Measurements from ENCODE around the gene ABI1.

DNA sequence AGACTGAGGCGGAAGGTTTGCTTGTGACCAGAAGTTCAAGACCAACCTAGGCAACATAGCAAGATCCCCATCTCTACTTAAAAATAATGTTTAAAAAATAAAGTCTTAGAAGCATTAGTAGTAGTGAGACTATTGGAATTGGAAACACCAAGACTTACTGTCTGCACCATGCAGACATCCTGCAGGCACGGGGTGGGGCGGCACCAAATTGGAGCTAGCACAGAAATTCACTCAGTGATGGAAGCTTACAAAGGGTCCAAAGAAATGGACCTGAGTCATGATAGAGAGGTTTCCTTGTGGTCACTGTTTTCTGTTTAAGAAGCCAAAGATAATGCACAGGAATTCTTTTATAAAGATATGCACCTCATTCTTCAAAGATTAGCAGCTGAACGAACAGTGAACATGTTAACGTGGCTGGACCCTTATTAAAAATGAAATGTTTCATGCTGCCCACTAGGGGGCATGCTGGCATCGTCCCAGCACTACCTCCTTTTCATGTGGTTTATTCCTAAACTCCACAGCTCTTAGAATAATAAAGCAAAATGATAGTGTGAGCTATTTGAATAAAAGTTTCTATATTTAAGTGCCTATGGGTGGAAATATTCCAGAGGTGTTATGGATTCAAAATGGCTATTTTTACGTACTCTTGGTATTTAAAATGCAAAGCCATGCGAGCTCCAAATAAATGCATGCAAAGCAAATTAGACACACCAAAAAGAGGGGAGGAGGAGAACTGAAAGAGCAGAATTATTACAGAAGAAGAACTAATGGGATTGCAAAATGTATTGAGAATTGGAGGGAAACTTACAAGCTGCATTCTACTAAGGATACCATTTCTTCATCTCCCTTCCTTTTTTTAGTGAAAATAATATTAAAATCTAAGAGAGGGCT is 134.7 kb downstream of the ABI1 start:
- TF ChIP-seq RFX5 (IDR thresholded peaks at IDR 0.05), result no peak
- TF ChIP-seq, protein P1, sequence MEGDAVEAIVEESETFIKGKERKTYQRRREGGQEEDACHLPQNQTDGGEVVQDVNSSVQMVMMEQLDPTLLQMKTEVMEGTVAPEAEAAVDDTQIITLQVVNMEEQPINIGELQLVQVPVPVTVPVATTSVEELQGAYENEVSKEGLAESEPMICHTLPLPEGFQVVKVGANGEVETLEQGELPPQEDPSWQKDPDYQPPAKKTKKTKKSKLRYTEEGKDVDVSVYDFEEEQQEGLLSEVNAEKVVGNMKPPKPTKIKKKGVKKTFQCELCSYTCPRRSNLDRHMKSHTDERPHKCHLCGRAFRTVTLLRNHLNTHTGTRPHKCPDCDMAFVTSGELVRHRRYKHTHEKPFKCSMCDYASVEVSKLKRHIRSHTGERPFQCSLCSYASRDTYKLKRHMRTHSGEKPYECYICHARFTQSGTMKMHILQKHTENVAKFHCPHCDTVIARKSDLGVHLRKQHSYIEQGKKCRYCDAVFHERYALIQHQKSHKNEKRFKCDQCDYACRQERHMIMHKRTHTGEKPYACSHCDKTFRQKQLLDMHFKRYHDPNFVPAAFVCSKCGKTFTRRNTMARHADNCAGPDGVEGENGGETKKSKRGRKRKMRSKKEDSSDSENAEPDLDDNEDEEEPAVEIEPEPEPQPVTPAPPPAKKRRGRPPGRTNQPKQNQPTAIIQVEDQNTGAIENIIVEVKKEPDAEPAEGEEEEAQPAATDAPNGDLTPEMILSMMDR (IDR thresholded peaks at IDR 0.05), result peak; percentile 93

Data from A549 (cell line).